NAMALWA (cell line): ENCODE measurements around the gene ARFGAP2.

ENCODE experiments used
- DNase-seq: peaks from one replicate; pipeline ENCODE4 v3.0.0-alpha.2; 2015; ENCODE audit warnings: low spot score

Gene ARFGAP2

DNA sequence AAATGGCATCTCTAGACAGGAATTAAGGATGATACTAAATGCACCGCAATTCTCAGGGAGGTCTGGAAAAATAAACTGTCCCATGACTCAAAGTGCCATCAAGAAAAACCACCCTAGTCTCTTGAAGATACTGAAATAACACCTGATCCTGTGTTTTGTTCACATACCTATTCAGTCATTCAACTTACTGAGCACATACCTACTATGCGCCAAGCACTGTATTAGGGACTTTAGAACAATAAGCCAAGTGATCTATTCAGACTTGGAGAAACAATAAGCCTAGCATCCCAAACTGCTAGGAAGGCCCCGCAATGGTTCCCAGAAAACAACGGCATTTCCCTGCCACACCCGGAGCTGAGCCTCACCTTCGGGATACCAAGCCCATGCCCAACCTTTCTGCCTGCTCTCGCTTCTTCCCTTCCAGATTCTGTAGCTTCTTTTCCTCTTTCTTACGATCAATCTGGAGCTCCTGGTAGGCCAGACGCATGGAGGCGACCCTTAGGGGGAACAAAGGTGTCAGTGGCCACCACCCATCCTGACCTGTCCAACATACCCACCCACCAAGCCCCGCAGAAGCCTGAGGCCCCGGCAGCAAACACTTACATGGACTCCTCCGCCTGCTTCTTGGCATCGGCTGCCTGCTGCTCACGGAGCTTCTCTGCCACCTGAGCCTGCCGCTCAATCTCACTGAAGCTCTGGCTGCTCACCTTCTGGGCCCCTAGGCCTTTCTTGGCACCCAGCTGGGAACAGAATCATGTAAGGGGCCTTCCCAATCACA lies 5.4 kb downstream of the ARFGAP2 start:
- DNase-seq: no peak

DNA sequence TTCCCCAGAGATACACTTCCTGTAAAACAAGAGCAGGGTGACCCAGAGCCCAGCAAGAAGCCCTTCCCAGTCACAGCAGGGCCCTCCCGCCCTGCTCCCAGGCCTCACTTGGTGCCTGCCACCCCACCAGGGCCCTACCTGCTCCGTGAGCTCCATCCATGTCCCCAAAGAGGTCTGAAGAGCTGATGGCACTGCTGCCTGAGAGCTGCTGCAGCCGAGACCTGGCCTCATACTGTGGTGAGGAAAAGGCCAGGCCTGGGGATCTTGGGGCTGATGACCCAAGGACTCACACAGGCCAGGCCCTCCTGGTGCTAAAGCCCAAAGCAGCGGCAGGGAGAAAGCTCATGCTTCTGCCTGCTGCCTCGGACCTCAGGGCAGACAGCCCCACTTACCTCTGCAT lies 10.3 kb downstream of the ARFGAP2 start:
- DNase-seq: no peak

DNA sequence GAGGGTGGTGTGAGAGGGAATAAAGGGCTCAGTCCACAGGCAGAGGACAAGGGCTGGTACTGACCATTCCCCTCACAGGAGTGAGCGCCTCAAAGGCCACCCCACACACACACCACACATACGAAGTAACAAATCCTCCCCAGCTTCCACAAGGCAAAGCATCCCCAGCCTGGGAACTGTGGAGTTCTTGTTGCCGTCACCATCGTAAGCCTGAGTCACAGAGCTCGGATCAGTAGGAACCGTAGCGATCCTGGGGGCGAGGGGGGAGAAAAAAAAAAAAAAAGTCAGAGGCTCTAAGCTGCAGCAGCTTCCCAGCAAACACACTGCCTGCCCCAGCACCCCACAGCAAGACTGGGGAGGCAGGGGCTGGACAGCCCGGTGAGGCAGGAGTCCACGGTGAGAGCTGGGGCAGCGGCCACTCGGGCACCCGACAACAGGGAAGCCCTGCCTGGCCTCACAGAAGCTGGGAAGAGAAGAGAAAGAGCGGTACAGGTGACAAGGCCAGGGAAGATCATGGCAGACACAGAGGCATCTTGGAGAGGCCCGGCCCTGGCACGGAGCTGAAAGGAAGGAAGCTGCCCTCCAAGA lies 11.3 kb downstream of the ARFGAP2 start:
- no peak for DNase-seq

DNA sequence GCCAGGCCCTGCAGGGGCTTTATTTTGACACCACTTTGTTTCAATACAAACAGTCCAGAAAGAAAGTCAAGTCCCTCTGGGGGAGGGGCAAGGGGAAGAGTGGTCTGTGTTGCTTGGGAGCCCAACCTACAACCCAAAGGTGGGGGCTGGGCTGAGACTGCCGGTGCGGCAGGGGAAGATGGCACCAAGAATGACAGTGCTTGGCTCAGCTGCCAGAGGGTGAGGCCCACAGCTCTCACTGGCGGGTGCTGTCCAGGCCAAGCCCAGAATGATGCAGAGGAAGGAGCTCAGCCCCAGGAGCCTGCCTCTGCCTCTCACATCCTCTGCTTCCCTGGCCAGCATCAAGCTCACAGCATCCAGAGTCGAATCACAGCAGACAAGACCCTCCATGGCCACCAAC lies 12.4 kb downstream of the ARFGAP2 start:
- no peak for DNase-seq

DNA sequence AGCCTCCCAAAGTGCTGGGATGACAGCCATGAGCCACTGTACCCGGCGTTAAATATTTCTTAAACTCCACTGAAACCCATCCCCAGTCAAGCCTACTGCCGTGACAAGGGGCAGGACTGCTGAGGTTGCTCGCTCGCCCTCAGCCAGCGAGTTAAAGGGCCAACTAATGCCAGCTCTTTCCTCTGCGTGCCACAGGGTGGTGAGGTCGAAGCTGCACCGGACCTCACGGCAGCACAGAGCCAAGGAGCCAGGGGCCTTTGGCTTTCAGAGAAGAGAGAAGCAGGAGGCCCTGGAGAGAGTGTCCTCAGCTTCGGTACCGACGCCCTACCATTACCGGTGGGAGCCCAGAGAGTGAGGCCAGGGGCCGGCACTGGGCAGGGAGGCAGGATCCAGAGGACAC lies 12.8 kb downstream of the ARFGAP2 start:
- no peak for DNase-seq

DNA sequence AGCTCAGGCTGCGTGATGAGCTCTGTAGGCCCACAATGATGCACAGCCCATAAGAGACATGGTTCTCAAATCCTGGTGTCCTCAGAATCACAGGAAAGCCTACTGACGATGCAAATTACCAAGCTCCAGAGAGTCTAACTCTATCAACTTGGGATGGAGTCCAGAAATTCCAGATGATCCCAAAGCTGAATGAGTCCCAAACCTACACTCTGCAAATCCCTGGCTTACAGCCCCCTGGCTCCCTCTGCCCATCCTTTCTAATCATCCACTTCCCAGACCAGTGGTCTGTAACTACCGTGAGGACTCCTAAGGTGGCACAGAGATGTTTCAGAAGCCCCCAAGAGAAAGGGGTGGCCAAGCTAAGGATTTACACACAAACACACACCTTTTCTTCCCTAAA lies 13.5 kb downstream of the ARFGAP2 start:
- no peak for DNase-seq

DNA sequence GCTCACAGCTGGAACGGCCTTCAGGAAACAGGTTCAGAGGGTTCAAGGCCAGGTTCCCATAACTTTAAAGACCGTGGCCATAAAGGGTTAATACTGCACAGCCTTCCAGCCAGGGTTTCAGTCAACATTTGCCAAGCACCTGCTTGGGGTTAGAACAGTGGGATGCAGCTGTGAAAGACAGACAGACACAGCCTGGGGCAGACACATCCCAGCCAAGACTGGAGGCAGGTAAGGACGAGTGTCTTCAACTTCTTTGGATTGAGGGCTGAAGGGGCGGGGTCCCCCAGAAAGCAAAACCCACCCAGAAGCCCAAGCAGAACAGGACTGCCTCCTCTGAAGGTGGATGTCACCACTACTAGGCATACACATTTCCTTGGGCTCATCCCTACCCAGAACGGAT lies 14.3 kb downstream of the ARFGAP2 start:
- no peak for DNase-seq

DNA sequence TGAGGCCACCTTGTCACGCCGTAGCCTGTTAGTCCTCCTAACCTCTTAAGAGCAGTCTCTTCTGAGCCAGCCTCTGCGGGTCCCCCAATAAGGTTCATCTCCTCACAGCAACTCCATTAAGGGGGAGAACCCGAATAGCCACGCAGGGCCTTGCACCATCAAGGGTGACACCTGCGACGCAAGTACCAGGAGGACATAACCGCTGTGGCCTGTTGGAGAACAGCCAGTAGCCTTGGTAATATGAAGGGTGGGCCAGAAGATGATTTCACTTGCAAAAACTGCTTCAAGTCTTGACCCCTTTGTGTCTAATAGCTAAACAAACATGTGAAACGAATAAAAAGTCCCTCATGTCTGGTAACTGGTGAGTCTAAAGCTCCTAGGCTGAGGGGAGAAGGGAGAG lies 14.8 kb downstream of the ARFGAP2 start:
- no peak for DNase-seq

DNA sequence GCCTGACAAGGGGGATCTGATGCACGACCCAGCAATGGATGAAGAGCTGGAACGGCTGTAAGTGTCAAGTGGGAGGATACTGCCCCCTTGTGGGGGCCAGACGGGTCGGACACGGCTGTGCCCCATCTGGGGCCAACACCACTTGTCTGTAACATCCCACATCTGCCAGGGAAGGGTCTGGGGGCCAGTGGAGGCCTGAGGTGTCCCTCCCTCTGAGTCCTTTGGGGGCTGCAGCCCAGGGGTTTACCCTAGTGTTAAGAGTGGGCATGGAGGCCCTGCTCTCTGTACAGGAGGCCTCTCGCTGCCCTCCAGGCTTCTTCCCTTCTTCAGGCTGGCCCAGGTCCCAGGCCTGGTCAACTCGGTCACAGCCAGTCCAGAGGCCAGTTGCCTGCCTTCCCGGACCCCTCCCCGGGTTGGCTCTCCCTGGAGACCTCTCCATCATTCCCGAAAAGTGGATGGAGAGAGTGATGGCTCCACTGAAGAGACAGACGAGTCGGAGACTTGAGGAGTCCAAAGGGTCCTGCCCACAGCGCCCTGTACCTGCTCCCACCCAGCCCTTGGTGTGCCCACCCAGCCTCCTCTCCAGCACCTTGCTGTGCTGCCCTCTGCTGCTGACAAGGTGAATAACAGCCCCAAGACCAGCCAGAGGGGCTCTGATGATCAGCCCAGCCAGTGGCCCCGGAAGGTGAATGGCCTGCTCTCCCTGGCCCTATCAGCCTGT lies 15.4 kb downstream of the ARFGAP2 start:
- DNase-seq: peak; percentile 81

DNA sequence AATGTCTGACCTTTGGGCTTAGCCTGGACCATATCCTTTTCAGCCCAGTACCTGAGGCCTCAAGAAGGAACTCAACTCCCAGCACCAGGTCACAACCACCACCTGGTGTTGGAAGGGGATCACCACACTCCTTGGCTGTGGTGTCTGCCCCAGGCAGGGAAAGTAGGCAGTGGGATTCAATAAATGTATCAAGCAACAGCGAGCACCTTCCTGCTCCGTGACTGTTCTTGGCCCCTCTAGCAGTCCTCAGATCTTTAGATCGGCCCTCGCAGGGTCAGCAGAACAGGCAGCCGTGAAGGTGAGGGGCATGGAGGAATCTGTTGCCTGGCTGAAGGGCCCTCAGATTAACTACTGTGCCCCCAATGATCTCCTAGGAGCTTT lies 15.9 kb downstream of the ARFGAP2 start:
- no peak for DNase-seq

DNA sequence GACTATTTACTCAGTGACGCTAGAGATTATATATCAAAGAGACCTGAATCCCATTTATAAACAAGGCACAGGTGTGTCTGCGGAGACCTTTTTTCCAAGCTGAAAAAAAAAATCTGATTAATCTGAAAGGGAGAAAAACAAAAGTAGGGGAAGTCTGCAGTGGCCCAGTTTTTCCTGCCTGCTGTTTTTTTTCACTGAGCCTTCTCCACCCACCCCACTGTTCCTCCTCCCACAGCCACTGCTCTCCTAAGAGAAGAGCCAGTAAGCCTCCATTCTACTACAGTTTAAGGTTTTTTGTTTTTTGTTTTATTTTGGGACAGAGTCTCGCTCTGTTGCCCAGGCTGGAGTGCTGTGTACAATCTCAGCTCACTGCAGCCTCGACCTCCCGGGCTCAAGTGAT lies 18.4 kb downstream of the ARFGAP2 start:
- no peak for DNase-seq

DNA sequence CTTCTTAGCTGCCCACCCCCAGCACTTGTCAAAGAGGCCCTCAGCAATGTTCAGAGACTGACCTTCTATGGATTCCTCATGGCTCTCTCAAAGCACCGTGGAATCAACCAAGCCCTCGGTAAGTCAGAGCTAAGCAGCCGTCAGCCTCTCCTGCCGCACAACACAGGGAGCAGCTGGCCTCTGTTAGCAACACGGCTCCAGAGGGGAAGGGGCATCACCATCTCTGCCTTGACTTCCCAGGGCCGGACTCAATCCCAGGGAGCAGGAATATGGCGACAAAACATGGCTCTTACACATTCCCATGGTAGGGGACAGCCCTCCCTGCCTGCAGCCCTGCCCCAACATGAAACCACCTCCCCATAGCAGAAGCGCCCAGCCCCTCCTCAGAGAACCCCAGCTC lies 18.9 kb downstream of the ARFGAP2 start:
- DNase-seq: no peak

DNA sequence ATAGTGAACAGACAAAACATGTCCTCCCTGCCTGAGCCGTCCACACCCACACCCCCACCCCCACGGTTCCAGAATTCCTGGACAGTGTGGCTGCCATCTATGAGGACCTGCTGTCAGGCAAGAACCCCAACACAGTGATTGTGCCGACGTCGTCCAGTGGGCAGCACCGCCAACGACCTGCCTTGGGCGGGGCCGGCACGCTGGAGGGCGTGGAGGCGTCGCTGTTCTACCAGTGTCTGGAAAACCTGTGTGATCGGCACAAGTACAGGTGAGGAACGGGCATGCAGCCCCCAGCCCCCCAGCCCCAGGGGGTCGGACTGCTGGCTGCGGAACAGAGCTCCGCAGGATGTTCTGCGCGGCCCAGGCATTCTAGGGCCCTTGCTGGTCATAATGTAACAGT lies 19.7 kb downstream of the ARFGAP2 start:
- DNase-seq: no peak

DNA sequence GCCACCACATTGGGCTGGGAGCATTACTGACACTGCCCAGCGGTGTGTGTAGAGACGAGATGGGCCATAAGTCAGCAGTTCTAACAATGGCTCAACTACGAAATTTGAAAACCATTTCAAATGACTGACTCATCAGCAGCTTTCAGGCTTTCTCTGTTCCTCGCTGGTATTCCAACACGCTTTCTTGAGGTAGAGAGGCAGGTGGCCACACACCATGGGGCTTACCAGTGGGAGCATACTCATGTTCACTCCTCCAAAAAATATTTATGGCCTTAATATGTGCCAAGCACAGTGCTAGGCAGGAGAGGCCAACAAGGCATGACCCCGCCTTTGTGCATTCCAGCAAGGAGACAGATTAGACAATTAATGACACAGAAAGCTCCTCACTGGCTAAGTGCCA lies 20.3 kb downstream of the ARFGAP2 start:
- no peak for DNase-seq

DNA sequence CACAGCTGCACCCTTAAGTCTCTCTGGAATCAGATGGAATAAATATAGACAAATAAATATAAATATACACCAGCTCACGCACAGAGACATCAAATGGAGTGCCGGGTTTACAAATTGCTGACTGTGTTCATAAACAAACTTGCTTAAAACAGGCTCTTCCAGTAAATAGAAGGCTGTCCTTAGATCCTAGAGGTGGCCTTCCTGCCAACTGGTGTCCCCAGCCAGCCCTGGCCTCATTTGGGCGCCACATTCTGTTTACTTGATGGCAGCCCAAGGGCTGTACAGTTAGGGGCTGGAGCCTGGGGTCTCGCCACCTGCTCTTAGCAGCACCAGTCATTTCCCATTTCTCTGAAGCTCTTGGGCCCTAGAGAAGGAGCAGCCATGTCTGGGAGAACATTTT lies 20.8 kb downstream of the ARFGAP2 start:
- no peak for DNase-seq

DNA sequence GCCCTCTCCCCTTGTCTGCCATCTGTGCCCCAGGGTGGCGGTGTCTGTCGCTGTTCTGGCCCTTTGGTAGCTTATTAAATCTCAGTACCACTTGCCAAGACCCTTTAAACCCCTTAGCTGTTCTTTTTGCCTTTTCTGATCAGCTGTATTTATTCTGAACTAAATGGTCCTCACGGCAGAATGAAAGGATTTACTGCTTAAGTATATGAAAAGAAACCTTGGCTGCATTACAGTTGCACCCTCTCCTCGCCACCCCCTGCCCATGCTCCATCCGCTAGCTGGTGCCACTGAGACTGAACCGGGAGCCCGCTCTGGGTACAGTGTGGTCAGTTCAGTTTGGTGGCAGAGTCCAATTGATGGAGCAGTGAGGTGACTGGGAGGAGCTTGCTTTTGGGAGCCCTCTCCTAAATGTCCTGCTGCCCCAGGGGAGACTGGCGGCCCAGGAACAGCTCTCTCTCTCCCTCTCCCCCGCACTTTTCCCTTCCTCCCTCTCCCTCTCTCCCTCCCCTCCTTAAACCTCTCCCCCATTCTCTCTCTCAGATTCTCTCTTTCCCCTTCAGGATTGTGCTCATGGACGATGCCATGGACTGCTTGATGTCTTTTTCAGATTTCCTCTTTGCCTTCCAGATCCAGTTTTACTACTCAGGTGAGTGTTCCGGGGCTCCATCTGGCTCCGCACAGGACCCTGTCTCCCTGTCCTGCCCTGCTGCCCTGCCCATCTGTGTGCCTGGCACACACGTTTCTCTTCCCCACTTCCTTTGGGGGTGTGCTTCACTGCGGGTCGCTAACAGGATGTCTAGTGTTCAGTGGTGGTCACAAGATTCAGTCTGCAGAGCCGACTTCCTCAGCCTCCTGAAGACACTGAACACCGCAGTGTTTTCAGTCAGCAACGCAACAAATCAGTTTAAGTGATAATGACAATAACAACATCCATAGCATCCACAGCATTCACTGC lies 21.8 kb downstream of the ARFGAP2 start:
- DNase-seq: no peak

DNA sequence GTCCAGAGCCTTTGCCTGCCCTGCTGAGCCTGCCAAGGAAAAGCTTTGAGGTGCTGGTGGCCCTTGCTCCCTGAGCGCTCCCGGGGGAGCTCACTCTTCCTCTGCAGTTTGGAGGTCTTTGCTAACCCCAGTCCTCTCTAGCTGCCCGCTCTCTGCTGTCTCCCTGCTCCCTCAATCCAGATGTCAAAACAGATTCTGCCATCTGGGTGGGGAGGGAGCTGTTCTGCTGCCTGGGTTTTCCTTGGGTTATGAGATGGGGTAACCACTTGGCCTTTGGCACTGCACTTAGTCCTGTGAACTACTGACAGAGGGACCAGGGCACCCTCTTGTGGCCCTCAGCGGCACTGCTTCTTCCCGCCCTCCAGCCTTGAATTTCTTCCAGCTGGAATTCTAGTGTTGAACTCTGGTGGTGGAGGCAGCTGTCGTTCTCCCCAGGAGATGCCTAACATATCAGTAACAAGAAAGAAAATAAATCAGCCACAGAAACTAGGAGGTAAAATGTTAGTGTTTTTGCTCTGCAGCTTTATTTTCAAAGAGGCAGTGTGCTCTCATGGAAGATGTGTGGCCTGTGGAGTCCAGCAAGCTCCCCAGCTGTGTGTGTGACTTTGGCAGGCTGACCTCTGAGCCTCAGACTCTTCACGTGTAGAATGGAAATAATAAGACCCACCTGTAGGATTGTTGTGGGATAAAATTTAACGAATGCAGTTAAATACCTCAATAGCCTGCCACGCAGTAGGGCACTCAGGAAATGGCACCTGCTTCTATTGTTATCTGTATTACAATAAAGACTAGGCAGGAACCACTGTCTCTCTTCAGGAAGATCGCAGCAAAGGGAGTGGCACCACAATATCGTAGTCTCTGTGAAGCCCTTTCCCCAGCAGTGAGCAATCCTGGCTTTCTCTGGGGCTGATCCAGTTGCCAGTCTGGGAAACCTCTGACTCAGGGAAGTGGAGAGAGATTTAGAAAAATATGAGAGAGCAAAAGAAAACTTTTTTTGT lies 23.4 kb downstream of the ARFGAP2 start:
- peak; percentile 68 for DNase-seq

DNA sequence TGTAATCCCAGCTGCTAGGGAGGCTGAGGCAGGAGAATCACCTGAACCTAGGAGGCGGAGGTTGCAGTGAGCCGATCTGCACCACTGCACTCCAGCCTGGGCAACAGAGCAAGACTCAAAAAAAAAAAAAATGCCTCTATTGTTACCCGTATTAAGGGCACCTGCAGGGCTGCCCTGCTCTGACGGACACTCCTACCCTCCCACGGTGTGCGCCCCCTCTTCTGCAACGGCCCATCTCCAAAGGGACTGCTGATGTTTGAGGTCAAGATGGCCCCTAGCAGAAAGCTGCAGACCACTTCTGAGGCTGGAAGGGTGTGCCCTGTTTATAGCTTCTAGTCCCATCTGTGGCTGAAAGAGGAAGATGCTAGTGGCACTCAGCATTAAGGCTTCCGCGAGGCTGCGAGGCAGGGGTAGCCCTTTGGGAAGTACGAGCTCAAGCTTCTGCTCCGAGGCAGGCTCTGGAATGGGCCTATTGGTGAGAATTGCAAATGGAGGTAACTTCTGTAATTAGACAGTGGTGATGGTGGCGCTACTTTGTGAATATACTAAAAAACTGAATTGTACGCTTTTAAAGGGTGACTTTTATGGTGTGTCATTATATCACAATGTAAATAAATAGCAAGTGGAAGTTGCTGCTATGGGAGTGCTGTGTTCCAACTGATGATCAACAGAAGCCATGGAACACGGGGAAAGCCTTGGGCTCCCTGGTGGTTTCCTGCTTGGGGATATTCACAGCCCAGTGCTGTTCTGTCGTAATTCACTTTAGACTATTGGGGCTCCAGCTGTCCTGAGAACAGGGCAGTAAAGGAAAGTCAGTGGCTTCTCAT lies 24.3 kb downstream of the ARFGAP2 start:
- no peak for DNase-seq

DNA sequence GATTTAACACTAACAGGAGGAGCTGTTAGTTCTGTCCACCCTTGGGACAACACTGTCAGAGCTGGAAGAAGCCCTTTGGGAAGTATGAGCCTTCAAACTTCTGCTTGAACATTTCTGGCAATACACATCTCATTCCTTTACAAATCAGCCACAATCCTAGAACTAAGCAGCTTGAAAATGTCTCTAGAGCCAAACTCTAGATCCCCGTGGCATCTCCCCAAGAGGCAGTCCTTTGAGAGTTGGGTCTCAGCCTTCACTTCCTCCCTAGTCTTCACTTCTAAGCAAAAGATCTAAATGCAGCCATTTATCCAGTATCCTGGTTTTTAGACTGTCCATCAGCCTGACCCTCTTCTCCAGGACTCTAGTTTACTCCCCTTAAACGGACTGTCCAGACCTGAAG lies 26.9 kb downstream of the ARFGAP2 start:
- DNase-seq: no peak

DNA sequence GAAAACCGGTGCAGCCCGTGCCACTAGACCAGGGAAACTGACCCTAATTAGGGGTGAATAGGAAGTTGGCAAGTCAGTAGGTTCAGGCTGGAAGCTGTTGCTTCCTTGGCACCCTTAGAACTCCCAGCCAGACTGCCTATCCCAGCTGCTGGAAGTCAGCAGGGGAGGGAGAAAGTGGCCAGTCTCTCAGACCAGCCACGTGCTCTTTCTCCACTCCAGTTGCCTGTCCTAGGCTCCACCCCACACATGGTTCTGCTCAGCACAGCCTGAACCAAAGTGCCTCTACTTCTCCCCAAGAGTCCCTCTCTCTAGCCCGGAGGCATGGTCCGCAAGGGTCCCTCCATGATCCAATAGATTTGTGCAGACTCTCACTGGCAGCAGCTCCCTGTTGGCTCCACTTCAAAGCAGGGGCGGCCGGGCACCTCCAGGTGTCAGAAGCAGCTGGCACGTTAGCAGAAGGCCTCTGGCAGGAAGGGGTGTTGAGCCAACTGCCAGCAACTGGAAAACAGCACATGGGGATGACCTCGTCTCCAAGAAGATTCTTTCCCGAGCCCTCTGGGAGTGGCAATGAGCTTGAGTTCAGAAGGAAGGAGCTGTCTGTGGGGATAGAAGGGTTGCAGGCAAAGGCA lies 27.7 kb downstream of the ARFGAP2 start:
- DNase-seq: no peak
